Sigmoid colon (tissue), 4 donors: ENCODE results near the gene GLIS1.

Experiments used
- CTCF ChIP-seq, 4 experiments: fragments of 450-650 bp in 3 of 4; fragments of 200-600 bp in 1 of 4; IDR thresholded peaks; one replicate each; pipeline ENCODE4 v1.5.1; 2016 to 2019; ENCODE audit warnings: antibody characterized with exemption in 4 of 4, mild to moderate bottlenecking in 3 of 4, moderate library complexity in 2 of 4
- EP300 ChIP-seq, 4 donors: sonication (generic); formaldehyde crosslinking; IDR thresholded peaks; one replicate each; pipeline ENCODE4 v1.6.1; 2017; ENCODE audit warnings: antibody characterized with exemption in 4 of 4
- POLR2A ChIP-seq, 2 donors: fragments of 450-650 bp; IDR thresholded peaks; one replicate each; pipeline ENCODE4 v1.6.1; 2016; ENCODE audit warnings: antibody characterized with exemption in 2 of 2, mild to moderate bottlenecking in 2 of 2, moderate library complexity in 2 of 2
- POLR2AphosphoS5 ChIP-seq, 4 donors: sonication (generic); formaldehyde crosslinking; IDR thresholded peaks; one replicate each; pipeline ENCODE4 v1.6.1; 2017; ENCODE audit warnings: antibody characterized with exemption in 4 of 4

- TF ChIP-seq CTCF (IDR thresholded peaks at IDR 0.05) (no peak), POLR2AphosphoS5 (IDR thresholded peaks at IDR 0.05) (no peak), POLR2A (IDR thresholded peaks at IDR 0.05) (no peak), EP300 (IDR thresholded peaks at IDR 0.05) (no peak)
These were observed 102.3 kb downstream of the GLIS1 start for GRCh38 chr1:53636621-53637171.
